ENCODE measurements around the gene SMR3B. TPM values are rescaled to one million over a fixed set of nuclear protein-coding genes. Genes with fewer than 3 reads are reported as not detected.

SMR3B gene
- total RNA-seq: not detected

DNA sequence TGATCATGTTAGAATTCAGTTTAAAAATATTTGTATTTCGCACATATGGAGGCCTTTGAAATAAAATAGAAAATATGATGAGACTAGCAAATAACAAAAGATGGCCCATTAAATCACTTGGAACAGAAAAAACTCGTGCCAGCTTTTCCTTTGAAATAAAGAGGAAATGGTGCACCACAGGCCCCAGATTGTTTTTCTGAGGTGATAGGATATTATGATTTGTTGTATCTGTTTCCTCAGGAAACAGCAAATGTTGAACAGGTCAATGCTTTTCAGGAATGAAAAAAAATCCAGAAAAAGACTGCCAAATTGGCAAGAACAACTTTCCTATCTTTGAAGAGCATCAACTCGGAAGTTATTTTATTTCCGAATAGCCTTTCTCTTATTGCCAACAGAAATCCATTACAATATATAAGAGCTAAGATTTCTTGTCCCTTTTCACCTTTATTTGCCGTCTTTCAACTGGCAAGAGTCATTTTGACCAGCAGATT is at the start of gene SMR3B:
Gene SMR3B (plus strand): TSS at position 441 of the 491 bp plus-strand sequence. CDS start 1,380 bp downstream, outside the sequence.
- DNase-seq (ENCODE audit: low spot score): no peak

DNA sequence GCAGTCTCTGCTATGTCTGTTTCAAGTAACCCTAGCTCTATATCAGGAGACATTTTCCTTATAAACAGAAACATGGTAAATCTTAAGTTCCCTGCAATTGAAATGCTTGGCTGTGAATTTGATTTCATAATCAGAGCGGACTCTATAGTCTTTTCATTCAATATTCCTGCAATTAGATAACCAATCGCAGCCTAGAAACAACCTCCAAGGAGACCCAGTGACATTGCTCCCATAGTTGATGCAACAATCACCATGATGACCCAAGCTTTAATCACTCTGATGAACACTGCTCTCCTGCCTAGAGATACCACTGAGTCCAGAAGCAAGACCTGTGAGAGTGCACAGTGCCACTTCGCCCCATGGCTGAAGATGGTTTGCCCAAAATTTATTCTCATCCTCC is 48.2 kb upstream of the SMR3B start, which contains the start of gene CABS1:
Gene CABS1 (plus strand): TSS at position 301 of the 400 bp plus-strand sequence. CDS start 59 bp downstream, at position 360.
- DNase-seq (ENCODE audit: low spot score): no peak

DNA sequence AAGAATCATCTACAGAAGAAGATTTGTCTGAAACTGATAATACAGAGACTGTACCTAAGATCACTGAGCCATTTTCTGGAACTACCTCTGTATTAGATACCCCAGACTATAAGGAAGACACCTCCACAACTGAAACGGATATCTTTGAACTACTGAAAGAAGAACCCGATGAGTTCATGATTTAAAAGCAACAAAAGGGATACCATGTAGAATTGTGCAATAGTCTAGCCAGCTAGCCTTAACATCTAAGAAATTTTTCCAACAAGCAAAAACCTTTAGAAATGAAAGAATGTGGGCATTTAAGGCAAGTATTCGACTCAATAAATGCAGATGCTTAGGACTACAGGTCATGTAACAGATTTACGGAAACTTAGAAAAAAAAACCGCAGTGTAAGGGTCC is 46.9 kb upstream of the SMR3B start:
- DNase-seq (ENCODE audit: low spot score): no peak

DNA sequence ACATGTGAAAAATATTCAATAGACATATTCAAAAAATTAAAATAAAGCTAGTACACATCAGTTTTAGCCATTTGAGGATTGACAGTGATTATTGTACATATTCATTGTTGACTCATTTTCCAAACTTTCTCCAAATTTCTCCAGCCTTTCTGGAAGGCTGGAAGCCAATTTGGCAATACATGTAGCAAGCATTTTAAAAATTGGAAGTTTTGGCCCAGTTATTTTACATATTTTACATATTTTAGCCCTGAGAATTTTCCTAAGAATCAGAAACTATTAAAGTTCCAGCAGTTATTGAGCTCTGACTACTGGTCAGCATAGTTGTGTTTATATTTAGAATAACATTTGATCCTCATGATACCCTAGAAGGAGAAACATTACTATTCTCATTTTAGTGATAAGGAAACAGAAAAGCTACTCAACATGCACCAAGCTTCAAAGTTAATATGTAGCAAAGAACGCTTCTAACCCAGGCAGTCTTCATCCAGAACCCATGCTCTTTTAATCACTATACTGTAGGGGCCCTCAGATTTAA is 45.0 kb upstream of the SMR3B start:
- DNase-seq (ENCODE audit: low spot score): no peak

DNA sequence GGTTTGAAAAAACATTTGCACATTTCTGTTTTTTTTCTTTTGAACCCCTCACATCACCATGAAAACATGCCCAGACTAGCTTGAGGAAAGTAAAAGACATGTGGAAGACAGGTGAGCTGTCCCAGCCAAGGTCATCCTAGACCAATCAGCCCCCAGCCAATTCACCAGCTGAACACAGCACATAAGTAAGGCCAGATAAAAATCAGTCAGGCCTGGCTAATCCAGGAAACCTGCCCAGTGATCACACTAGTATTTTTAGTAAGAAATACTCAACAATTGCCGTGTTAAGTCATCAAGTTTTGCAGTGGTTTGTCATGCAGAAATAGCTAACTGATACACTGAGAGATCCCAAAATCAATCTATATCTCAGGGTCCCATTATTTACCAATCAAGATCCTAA is 26.7 kb upstream of the SMR3B start:
- DNase-seq (ENCODE audit: low spot score): no peak

DNA sequence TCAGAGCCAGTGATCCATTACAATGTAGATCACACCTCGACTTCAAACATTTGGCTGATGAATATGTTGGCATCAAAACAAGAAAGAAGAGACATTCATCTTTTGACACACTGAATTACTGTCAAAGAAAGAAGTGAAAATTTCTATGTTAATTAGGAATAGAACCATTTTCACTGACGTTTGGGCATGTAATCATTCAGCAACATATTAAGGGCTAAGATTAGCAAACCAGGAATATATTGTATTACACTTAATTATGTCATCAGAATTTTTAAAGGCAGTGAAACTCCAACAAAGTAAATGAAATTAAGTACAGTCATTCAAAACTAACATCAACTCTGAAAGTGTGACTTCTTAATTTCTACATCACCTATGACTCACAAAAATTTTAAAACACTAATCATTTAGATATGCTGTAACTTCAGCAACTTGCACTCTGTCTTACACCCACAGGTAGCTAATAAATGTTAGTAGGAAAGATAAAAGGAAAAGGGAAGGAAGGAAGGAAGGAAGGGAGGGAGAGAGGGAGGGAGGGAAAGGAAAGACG is 23.7 kb upstream of the SMR3B start:
- no peak for DNase-seq (ENCODE audit: low spot score)

DNA sequence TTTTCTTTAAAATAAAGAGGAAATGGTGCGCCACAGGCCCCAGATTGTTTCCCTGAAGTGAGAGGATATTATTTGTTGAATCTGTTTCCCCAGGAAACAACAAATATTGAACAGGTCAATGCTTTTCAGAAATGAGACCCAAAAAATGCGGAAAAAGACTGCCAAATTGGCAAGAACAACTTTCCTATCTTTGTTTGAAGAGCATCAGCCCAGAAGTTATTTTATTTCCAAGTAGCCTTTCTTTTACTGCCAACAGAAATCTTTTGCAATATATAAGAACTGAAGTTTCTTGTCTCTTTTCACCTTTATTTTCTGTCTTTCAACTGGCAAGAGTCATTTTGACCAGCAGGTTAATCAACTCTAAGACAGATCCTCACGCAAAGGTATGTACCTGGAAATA is 22.5 kb upstream of the SMR3B start, which contains the start of gene SMR3A:
Gene SMR3A (plus strand): TSS at position 301 of the 400 bp plus-strand sequence. CDS start 1,356 bp downstream, outside the sequence.
- no peak for DNase-seq (ENCODE audit: low spot score)

DNA sequence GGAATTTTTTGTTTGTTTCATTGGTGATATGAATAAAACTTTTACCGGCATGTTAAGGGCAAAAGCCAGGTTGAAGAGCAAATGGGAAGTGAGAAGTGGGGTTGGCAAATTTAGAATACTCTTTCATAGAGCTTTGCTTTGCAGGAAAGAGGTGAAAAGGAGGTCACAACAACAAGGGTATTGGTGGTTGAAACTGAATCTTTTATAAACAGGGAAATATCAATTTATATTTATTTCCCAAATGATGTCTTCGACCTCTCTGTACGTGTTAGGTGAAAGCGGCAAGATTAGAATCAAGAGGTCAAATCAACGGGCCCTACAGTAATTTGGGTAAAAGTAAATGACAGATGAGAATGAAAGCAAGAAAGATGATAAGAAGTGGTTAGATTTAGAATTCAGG is 18.9 kb upstream of the SMR3B start:
- no peak for DNase-seq (ENCODE audit: low spot score)

DNA sequence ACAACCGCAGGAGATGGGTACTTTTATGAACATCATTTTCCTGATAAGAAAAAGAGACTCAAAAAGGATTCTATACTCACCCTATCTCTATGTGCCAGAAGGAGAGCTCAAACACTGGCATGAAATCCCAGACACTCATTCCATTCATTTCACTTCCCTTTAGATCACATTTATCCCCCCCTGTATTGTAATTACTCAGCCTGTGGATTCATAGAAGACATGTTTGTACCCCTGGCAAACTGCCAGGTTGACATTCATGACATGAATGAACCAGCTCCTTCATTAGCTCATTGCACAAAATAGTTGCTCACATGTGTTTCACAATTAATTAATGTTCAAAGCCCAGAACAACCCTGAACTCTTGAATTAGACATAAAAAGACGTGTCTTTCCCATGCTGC is 17.5 kb upstream of the SMR3B start:
- DNase-seq (ENCODE audit: low spot score): no peak

DNA sequence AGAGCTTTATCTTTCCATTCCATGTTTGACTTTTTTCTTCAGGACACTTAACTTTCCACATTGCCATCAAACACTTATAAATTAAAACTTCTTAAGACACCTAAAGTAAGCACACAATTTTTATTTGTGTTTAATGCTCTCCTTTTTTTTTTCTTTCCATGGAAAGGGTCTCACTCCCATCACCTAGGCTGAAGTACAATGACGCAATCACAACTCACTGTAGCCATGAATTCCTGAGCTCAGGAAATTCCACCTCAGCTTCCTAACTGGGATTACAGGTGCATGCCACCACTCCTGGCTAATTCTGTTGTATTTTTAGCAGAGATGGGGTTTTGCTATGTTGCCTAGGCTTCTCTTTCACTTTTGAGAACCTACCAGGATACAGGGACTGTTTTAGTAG is 15.1 kb upstream of the SMR3B start:
- no peak for DNase-seq (ENCODE audit: low spot score)

DNA sequence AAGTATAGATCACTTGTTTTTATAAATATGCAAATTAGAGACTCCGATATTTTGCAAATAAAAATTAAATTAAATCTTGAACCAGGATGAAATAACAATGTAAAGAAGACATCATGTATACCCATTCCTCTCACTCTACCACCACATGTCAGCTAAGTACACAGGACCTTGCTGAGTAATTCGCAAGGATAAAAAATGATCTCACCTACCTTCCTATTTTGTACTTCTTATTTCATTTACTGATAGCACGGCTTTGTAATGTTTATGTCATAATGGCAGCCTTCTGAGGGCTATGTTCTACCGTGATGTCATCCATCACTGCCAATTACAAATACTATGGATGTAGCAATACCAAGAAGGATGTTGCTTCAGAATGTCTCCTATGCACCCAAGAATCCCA is 10.9 kb upstream of the SMR3B start:
- no peak for DNase-seq (ENCODE audit: low spot score)

DNA sequence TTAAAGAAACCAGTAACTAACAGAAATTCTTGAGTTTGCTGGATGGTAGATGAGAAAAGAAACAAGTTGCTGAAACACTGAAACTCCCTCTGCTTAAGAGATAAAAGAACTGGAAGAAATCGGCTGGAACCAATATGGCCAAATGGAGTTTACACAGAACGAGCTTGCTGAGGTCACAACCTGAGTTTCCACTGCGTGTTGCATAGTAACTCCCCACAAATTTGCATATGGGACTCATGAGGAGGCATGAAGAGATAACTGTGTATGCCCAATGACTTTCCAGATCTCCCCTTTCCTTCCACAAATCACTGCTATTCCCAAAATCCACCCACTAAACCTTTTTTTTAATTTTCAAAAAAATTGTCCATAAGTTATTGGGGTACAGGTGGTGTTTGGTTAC is 10.2 kb upstream of the SMR3B start:
- DNase-seq (ENCODE audit: low spot score): no peak

DNA sequence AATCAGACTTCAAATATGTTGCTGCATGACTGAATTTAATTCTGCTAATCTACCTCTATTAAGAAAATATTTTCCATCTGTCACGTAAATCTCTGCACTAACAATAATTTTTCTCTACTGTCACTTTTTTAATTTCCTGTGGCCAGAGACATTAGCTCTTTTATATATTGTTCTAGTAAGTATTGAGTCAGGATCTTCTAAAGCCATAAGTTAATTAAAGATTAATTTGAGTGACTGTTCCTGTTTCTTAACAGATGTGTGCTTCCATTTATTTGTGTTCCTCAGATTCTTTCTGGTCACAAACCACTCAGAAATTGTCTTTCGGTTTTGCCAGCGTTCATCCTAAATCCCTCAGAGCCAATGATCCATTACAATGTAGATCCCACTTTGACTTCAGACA is 2.4 kb upstream of the SMR3B start:
- no peak for DNase-seq (ENCODE audit: low spot score)

DNA sequence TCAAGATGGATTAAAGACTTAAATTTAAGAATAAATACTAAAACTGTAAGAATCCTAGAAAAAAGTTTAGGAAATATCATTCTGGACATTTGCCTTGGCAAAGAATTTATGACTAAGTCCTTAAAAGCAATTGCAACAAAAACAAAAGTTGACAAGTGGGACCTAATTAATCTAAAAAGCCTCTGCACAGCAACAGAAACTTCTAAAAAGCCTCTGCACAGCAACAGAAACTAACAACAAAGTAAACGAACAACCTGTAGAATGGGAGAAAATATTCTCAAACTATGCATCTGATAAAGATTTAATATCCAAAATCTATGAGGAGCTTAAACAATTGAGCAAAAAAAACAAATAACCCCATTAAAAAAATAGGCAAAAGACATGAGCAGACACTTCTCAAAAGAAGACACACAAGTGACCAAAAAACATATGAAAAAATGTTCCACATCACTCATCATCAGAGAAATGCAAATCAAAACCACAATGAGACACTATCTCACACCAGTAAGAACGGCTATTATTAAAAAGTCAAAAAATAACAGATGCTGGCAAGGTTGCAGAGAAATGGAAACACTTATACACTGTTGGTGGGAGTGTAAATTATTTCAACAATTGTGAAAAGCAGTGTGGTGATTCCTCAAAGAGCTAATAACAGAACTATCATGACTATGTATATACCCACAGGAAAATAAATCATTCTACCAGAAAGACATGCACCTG is 9.3 kb downstream of the SMR3B start:
- DNase-seq (ENCODE audit: low spot score): no peak

DNA sequence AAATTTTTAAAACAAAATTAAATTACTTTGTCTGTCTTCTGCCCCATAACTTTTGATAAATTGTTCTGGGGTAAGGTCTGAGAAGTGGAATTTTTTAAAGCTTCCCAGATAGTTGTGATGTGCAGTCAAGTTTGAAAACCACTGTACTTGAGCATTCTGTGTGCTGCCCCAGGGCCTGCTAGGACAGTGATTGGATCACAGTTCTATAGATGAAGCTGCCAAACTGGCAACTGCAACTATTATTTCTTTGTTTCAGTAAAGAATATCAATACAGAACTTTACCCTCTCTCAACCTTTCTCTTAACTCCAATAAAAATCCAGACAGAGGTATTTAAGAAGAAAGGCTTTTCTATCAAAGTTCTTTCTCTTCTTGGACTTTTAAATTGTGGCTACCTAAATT is 14.6 kb downstream of the SMR3B start, which contains the start of gene OPRPN:
Gene OPRPN (plus strand): TSS at position 361 of the 400 bp plus-strand sequence. CDS start 1,346 bp downstream, outside the sequence.
- DNase-seq (ENCODE audit: low spot score): no peak

DNA sequence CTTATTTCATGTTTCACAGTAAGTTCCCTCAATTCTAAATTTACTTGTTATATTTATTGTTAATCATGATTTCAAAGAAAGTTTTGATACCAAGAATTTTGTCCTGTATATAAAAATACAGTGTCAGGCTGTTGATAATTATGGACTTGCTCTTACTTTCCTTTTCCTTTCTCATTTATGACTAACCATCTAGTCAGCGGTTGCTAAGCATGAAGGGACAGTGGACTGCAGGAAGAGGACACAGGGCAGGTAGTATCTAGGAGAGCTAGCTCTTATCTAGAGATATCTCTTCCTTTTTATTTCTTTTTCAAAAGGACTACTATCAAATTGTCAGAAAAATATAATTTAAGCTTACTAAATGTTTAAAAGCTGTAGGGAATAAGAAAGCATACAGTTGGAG is 16.4 kb downstream of the SMR3B start:
- DNase-seq (ENCODE audit: low spot score): no peak

DNA sequence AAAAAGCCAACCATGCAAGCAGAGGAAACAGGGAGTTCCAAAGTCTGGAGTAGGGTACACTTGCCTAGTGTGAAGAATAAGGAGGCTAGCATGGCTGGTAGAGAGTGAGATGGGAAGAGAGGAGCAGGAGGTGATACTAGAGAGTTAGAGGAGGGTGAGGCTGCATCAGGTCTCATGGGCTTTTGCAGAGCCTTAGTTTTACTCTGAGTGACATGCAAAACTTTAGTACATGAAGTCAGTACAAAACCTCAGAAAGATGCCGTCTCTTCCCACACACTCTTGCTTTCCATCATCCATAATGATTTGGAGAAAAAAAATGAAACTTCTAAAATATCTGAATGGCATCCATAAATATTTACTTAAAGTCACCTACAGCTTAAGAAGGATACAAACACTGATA is 19.8 kb downstream of the SMR3B start:
- no peak for DNase-seq (ENCODE audit: low spot score)

DNA sequence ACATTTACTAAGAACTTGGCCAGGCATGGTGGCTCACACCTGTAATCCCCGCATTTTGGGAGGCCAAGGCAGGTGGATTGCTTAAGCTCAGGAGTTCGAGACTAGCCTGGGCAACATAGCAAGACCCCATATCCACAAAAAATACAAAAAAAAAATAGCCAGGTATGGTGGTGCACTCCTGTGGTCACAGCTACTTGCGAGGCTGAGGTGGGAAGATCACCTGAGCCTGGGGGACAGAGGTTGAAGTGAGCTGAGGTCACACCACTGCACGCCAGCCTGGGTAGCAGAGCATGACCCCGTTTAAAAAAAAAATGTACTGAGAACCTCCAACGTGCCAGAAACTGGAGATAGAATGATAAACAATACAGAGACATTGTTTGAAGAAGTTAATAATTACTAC is 22.8 kb downstream of the SMR3B start:
- DNase-seq (ENCODE audit: low spot score): no peak

DNA sequence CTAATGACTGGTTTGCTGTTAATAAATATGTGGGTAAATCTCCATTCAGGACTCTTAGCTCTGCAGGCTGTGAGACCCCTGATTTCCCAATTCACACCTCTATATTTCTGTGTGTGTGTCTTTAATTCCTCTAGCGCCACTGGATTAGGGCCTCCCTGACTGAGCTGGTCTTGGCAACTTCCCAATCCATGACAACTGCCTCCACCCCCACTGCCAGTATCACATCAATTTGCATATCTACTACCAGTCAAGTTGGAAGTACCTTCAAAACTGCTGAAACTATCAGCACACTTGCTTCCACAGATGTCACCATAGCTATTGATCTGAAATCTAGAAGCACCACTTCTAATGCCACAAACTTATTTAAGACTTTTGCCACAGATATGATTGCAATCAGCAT is 42.4 kb downstream of the SMR3B start:
- DNase-seq (ENCODE audit: low spot score): no peak

DNA sequence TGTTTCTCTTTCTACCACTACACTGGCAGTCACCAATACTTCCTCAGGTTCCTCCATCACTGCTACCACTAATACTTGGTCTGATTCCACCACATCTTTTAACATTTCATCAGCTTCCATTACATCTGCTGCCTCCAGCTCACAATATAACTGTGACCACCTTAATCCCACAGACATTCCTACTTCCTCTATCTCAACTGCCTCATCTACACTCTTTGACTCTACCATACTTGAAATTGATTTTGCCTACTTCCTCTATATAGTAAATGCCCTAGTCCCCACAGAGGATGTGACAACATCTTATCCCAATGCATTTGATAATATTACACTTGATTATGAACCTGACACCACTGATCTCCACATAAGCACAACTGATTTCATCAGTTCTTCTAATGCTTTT is 43.9 kb downstream of the SMR3B start:
- no peak for DNase-seq (ENCODE audit: low spot score)

DNA sequence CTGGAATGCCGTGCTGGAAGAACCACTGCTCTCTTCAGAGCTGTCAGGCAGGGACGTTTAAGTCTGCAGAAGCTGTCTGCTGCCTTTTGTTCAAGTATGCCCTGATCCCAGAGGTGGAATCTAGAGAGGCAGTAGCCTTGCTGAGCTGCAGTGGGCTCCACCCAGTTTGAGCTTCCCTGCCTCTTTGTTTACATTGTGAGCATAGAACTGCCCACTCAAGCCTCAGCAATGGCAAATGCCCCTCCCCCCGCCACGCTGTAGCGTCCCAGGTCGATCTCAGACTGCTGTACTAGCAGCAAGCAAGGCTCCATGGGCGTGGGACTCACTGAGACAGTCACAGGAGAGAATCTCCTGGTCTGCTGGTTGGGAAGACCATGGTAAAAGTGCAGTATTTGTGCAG is 54.3 kb downstream of the SMR3B start:
- no peak for DNase-seq (ENCODE audit: low spot score)

Measured in ureter (tissue), 1 donor.